ENCODE results near the gene CTIF. TPM values are rescaled to one million over a fixed set of nuclear protein-coding genes. Genes with fewer than 3 reads are reported as not detected.

The CTIF gene
- polyA plus RNA-seq, 1 donor: 15.0 TPM

- H3K4me3 ChIP-seq (ENCODE audit: low read length): no peak overlapping the region
Measured at GRCh38 chr18:48696218-48696617, 157.4 kb downstream of the CTIF start.

GRCh38 chr18:48697441-48697840, 158.6 kb downstream of the CTIF start:
- no peaks in the 10 kb centered on the region for H3K36me3 ChIP-seq (ENCODE audit: control insufficient read depth, insufficient read depth, low read length)
- no peak overlapping the region for H3K27ac ChIP-seq (ENCODE audit: low read length)
- WGBS (ENCODE audit: insufficient coverage, low lambda C conversion rate): no CpG with 5 or more reads among the region's 1 CpG
- H3K4me3 ChIP-seq (ENCODE audit: low read length): no peak overlapping the region
- H3K9me3 ChIP-seq (ENCODE audit: control insufficient read depth, low read depth, low read length): no peaks in the 10 kb centered on the region
- DNase-seq: no peak
- no peaks in the 10 kb centered on the region for H3K27me3 ChIP-seq (ENCODE audit: control insufficient read depth, insufficient read depth, low read length)
- no peaks in the 10 kb centered on the region for H3K4me1 ChIP-seq (ENCODE audit: control insufficient read depth, insufficient read depth, low read length)

More at GRCh38 chr18:48696218-48696617, 157.4 kb downstream of the CTIF start:
- Histone ChIP-seq H3K27ac (ENCODE audit: low read length) (no peak overlapping the region), H3K27me3 (ENCODE audit: control insufficient read depth, insufficient read depth, low read length) (no peaks in the 10 kb centered on the region), H3K9me3 (ENCODE audit: control insufficient read depth, low read depth, low read length) (no peaks in the 10 kb centered on the region), H3K4me1 (ENCODE audit: control insufficient read depth, insufficient read depth, low read length) (no peaks in the 10 kb centered on the region), H3K36me3 (ENCODE audit: control insufficient read depth, insufficient read depth, low read length) (no peaks in the 10 kb centered on the region)
- DNase-seq: no peak
- no CpG with 5 or more reads among the region's 8 CpGs for WGBS (ENCODE audit: insufficient coverage, low lambda C conversion rate)

- H3K4me1 ChIP-seq (ENCODE audit: control insufficient read depth, insufficient read depth, low read length): no peaks in the 10 kb centered on the region
- H3K27me3 ChIP-seq (ENCODE audit: control insufficient read depth, insufficient read depth, low read length): no peaks in the 10 kb centered on the region
- no peak overlapping the region for H3K27ac ChIP-seq (ENCODE audit: low read length)
- H3K4me3 ChIP-seq (ENCODE audit: low read length): no peak overlapping the region
- no peaks in the 10 kb centered on the region for H3K9me3 ChIP-seq (ENCODE audit: control insufficient read depth, low read depth, low read length)
- no peaks in the 10 kb centered on the region for H3K36me3 ChIP-seq (ENCODE audit: control insufficient read depth, insufficient read depth, low read length)
- no peak for DNase-seq
- no CpG with 5 or more reads among the region's 5 CpGs for WGBS (ENCODE audit: insufficient coverage, low lambda C conversion rate)
Measured at GRCh38 chr18:48698707-48699106, 159.9 kb downstream of the CTIF start.

- Histone ChIP-seq H3K36me3 (ENCODE audit: control insufficient read depth, insufficient read depth, low read length) (no peaks in the 10 kb centered on the region), H3K27me3 (ENCODE audit: control insufficient read depth, insufficient read depth, low read length) (no peaks in the 10 kb centered on the region), H3K27ac (ENCODE audit: low read length) (no peak overlapping the region), H3K4me3 (ENCODE audit: low read length) (no peak overlapping the region), H3K9me3 (ENCODE audit: control insufficient read depth, low read depth, low read length) (no peaks in the 10 kb centered on the region), H3K4me1 (ENCODE audit: control insufficient read depth, insufficient read depth, low read length) (no peaks in the 10 kb centered on the region)
- no peak for DNase-seq
- no CpG with 5 or more reads among the region's 7 CpGs for WGBS (ENCODE audit: insufficient coverage, low lambda C conversion rate)
Measured at GRCh38 chr18:48699761-48700160, 160.9 kb downstream of the CTIF start.

GRCh38 chr18:48700446-48700845, 161.6 kb downstream of the CTIF start:
- H3K4me1 ChIP-seq (ENCODE audit: control insufficient read depth, insufficient read depth, low read length): no peaks in the 10 kb centered on the region
- H3K4me3 ChIP-seq (ENCODE audit: low read length): no peak overlapping the region
- no peaks in the 10 kb centered on the region for H3K9me3 ChIP-seq (ENCODE audit: control insufficient read depth, low read depth, low read length)
- no CpG with 5 or more reads among the region's 9 CpGs for WGBS (ENCODE audit: insufficient coverage, low lambda C conversion rate)
- no peaks in the 10 kb centered on the region for H3K36me3 ChIP-seq (ENCODE audit: control insufficient read depth, insufficient read depth, low read length)
- no peak for DNase-seq
- H3K27me3 ChIP-seq (ENCODE audit: control insufficient read depth, insufficient read depth, low read length): no peaks in the 10 kb centered on the region
- no peak overlapping the region for H3K27ac ChIP-seq (ENCODE audit: low read length)

- Histone ChIP-seq H3K4me3 (ENCODE audit: low read length) (no peak overlapping the region), H3K27me3 (ENCODE audit: control insufficient read depth, insufficient read depth, low read length) (no peaks in the 10 kb centered on the region), H3K9me3 (ENCODE audit: control insufficient read depth, low read depth, low read length) (no peaks in the 10 kb centered on the region), H3K36me3 (ENCODE audit: control insufficient read depth, insufficient read depth, low read length) (no peaks in the 10 kb centered on the region), H3K4me1 (ENCODE audit: control insufficient read depth, insufficient read depth, low read length) (no peaks in the 10 kb centered on the region), H3K27ac (ENCODE audit: low read length) (no peak overlapping the region)
- WGBS (ENCODE audit: insufficient coverage, low lambda C conversion rate): no CpG with 5 or more reads among the region's 9 CpGs
- DNase-seq: no peak
Measured at GRCh38 chr18:48702346-48703027, 163.7 kb downstream of the CTIF start.

GRCh38 chr18:48703028-48703386, 164.2 kb downstream of the CTIF start:
- Histone ChIP-seq H3K27me3 (ENCODE audit: control insufficient read depth, insufficient read depth, low read length) (no peaks in the 10 kb centered on the region), H3K9me3 (ENCODE audit: control insufficient read depth, low read depth, low read length) (no peaks in the 10 kb centered on the region), H3K27ac (ENCODE audit: low read length) (no peak overlapping the region), H3K4me1 (ENCODE audit: control insufficient read depth, insufficient read depth, low read length) (no peaks in the 10 kb centered on the region), H3K36me3 (ENCODE audit: control insufficient read depth, insufficient read depth, low read length) (no peaks in the 10 kb centered on the region), H3K4me3 (ENCODE audit: low read length) (no peak overlapping the region)
- DNase-seq: no peak
- no CpG with 5 or more reads among the region's 1 CpG for WGBS (ENCODE audit: insufficient coverage, low lambda C conversion rate)

- H3K36me3 ChIP-seq (ENCODE audit: control insufficient read depth, insufficient read depth, low read length): no peaks in the 10 kb centered on the region
Measured at GRCh38 chr18:48703418-48703817, 164.6 kb downstream of the CTIF start.

GRCh38 chr18:48705043-48705442, 166.2 kb downstream of the CTIF start:
- Histone ChIP-seq H3K36me3 (ENCODE audit: control insufficient read depth, insufficient read depth, low read length) (no peaks in the 10 kb centered on the region), H3K4me1 (ENCODE audit: control insufficient read depth, insufficient read depth, low read length) (no peaks in the 10 kb centered on the region), H3K27me3 (ENCODE audit: control insufficient read depth, insufficient read depth, low read length) (no peaks in the 10 kb centered on the region), H3K4me3 (ENCODE audit: low read length) (no peak overlapping the region), H3K9me3 (ENCODE audit: control insufficient read depth, low read depth, low read length) (no peaks in the 10 kb centered on the region), H3K27ac (ENCODE audit: low read length) (no peak overlapping the region)
- WGBS (ENCODE audit: insufficient coverage, low lambda C conversion rate): 83% methylated on average over 2 of the region's 7 CpGs
- no peak for DNase-seq

More at GRCh38 chr18:48703418-48703817, 164.6 kb downstream of the CTIF start:
- Histone ChIP-seq H3K4me1 (ENCODE audit: control insufficient read depth, insufficient read depth, low read length) (no peaks in the 10 kb centered on the region), H3K9me3 (ENCODE audit: control insufficient read depth, low read depth, low read length) (no peaks in the 10 kb centered on the region), H3K27ac (ENCODE audit: low read length) (no peak overlapping the region), H3K4me3 (ENCODE audit: low read length) (no peak overlapping the region), H3K27me3 (ENCODE audit: control insufficient read depth, insufficient read depth, low read length) (no peaks in the 10 kb centered on the region)
- no CpG with 5 or more reads among the region's 4 CpGs for WGBS (ENCODE audit: insufficient coverage, low lambda C conversion rate)
- DNase-seq: no peak

GRCh38 chr18:48705531-48705930, 166.7 kb downstream of the CTIF start:
- H3K9me3 ChIP-seq (ENCODE audit: control insufficient read depth, low read depth, low read length): no peaks in the 10 kb centered on the region
- WGBS (ENCODE audit: insufficient coverage, low lambda C conversion rate): no CpG with 5 or more reads among the region's 11 CpGs
- no peaks in the 10 kb centered on the region for H3K4me1 ChIP-seq (ENCODE audit: control insufficient read depth, insufficient read depth, low read length)
- DNase-seq: no peak
- H3K27me3 ChIP-seq (ENCODE audit: control insufficient read depth, insufficient read depth, low read length): no peaks in the 10 kb centered on the region
- H3K4me3 ChIP-seq (ENCODE audit: low read length): no peak overlapping the region
- H3K36me3 ChIP-seq (ENCODE audit: control insufficient read depth, insufficient read depth, low read length): no peaks in the 10 kb centered on the region
- no peak overlapping the region for H3K27ac ChIP-seq (ENCODE audit: low read length)

- WGBS (ENCODE audit: insufficient coverage, low lambda C conversion rate): no CpG with 5 or more reads among the region's 5 CpGs
- no peaks in the 10 kb centered on the region for H3K36me3 ChIP-seq (ENCODE audit: control insufficient read depth, insufficient read depth, low read length)
- no peak for DNase-seq
- no peaks in the 10 kb centered on the region for H3K9me3 ChIP-seq (ENCODE audit: control insufficient read depth, low read depth, low read length)
- no peak overlapping the region for H3K4me3 ChIP-seq (ENCODE audit: low read length)
- no peaks in the 10 kb centered on the region for H3K4me1 ChIP-seq (ENCODE audit: control insufficient read depth, insufficient read depth, low read length)
- H3K27me3 ChIP-seq (ENCODE audit: control insufficient read depth, insufficient read depth, low read length): no peaks in the 10 kb centered on the region
- H3K27ac ChIP-seq (ENCODE audit: low read length): no peak overlapping the region
Measured at GRCh38 chr18:48706731-48707130, 167.9 kb downstream of the CTIF start.

All from large intestine (tissue), 3 donors.